SK-N-SH (cell line): Measurements from ENCODE around the gene C1QTNF8. TPM values are rescaled to one million over a fixed set of nuclear protein-coding genes. Genes with fewer than 3 reads are reported as not detected.

Source experiments
- CTCF ChIA-PET: fragments of 300-600, 350-600 bp; formaldehyde crosslinking; extraction: SDS; loops from one replicate; lab custom pipeline; 2021; lab: Yijun Ruan, JAX
- POLR2A ChIA-PET: fragments of 350-600 bp; sonication (Branson Sonifier 250); formaldehyde crosslinking; extraction: SDS; loops from one replicate; lab custom pipeline; 2020; ENCODE audit warnings: antibody characterized with exemption, inconsistent platforms; lab: Yijun Ruan, JAX
- DNase-seq: peaks from one replicate; pipeline ENCODE4 v3.0.0; 2012
- H2AFZ ChIP-seq: fragments of 200-600 bp; sonication (generic); 2 replicates; pipeline ENCODE4 v1.8.1; 2016; ENCODE audit warnings: antibody characterized with exemption, mild to moderate bottlenecking, low read depth
- H3F3A ChIP-seq: fragments of 200-600 bp; sonication (generic); replicated peaks from 2 replicates; pipeline ENCODE3; 2016; ENCODE audit warnings: antibody characterized with exemption, mild to moderate bottlenecking; ENCODE audit not compliant: insufficient read depth
- H3K27ac ChIP-seq, 2 experiments: fragments of 200-500 bp in 1 of 2; fragments of 200-600 bp in 1 of 2; sonication (Bioruptor generic) in 1 of 2; sonication (generic), shearing (Covaris generic) in 1 of 2; 2 replicates each; pipeline versions ENCODE4 v1.5.1 to v1.6.1; 2014 to 2016; ENCODE audit warnings: low read depth in 2 of 2, inconsistent platforms in 1 of 2, low read length in 1 of 2, mild to moderate bottlenecking in 1 of 2, mixed read lengths in 1 of 2
- H3K27me3 ChIP-seq: fragments of 200-600 bp; sonication (generic), shearing (Covaris generic); 2 replicates; pipeline ENCODE4 v1.6.1; 2016; ENCODE audit warnings: mixed run types; ENCODE audit not compliant: insufficient read depth
- H3K36me3 ChIP-seq, 2 experiments: fragments of 200-500 bp in 1 of 2; fragments of 200-600 bp in 1 of 2; sonication (Bioruptor generic) in 1 of 2; sonication (generic) in 1 of 2; replicated peaks in 1 of 2; 2 replicates each; pipeline versions ENCODE3 to v1.5.1; 2014 to 2016; ENCODE audit warnings: low read length in 1 of 2, mild to moderate bottlenecking in 1 of 2; ENCODE audit not compliant: insufficient read depth in 2 of 2, control insufficient read depth in 1 of 2
- H3K4me1 ChIP-seq, 2 experiments: fragments of 200-500 bp in 1 of 2; fragments of 200-600 bp in 1 of 2; sonication (Bioruptor generic) in 1 of 2; sonication (generic), shearing (Covaris generic) in 1 of 2; 2 replicates each; pipeline versions ENCODE4 v1.5.1 to v1.6.1; 2014 to 2016; ENCODE audit warnings: low read depth in 1 of 2, low read length in 1 of 2, mixed run types in 1 of 2; ENCODE audit not compliant: insufficient read depth in 2 of 2, control insufficient read depth in 1 of 2
- H3K4me2 ChIP-seq: fragments of 200-600 bp; sonication (generic), shearing (Covaris generic); 2 replicates; pipeline ENCODE4 v1.6.1; 2017; ENCODE audit warnings: mixed run types
- H3K4me3 ChIP-seq, 2 experiments: fragments of 200-500 bp in 1 of 2; fragments of 200-600 bp in 1 of 2; sonication (Bioruptor generic) in 1 of 2; sonication (generic), shearing (Covaris generic) in 1 of 2; 2 replicates each; pipeline versions ENCODE4 v1.5.1 to v1.8.1; 2014 to 2016; ENCODE audit warnings: low read depth in 2 of 2, inconsistent platforms in 1 of 2, low read length in 1 of 2, mild to moderate bottlenecking in 1 of 2, mixed read lengths in 1 of 2, moderate library complexity in 1 of 2
- H3K79me2 ChIP-seq: fragments of 200-600 bp; sonication (generic); 2 replicates; pipeline ENCODE4 v1.8.1; 2017; ENCODE audit warnings: mild to moderate bottlenecking; ENCODE audit not compliant: insufficient read depth
- H3K9ac ChIP-seq: fragments of 200-600 bp; sonication (generic); 2 replicates; pipeline ENCODE4 v1.6.1; 2017; ENCODE audit warnings: mixed run types
- H3K9me2 ChIP-seq: fragments of 200-600 bp; sonication (generic); 2 replicates; pipeline ENCODE4 v1.6.1; 2017; ENCODE audit warnings: mixed run types
- H3K9me3 ChIP-seq: fragments of 200-600 bp; sonication (generic); 2 replicates; pipeline ENCODE4 v1.6.1; 2017; ENCODE audit warnings: mixed run types, mild to moderate bottlenecking, moderate library complexity
- H4K20me1 ChIP-seq: fragments of 200-600 bp; sonication (generic); 2 replicates; pipeline ENCODE4 v1.6.1; 2017; ENCODE audit warnings: mild to moderate bottlenecking, mixed run types; ENCODE audit not compliant: insufficient read depth
- FOSL2 ChIP-seq: IDR thresholded peaks from 2 replicates; pipeline ENCODE4 v1.4.0; 2012; ENCODE audit warnings: low read depth, mild to moderate bottlenecking, moderate library complexity, borderline replicate concordance
- FOXJ3 ChIP-seq: sonication (generic); formaldehyde crosslinking; IDR thresholded peaks from 2 replicates; pipeline ENCODE4 v1.5.1; 2020; ENCODE audit warnings: mild to moderate bottlenecking, missing genetic modification reagents
- FOXM1 ChIP-seq: IDR thresholded peaks from 2 replicates; pipeline ENCODE4 v1.4.0; 2012; ENCODE audit warnings: low read depth, mild to moderate bottlenecking
- JUND ChIP-seq: IDR thresholded peaks from 2 replicates; pipeline ENCODE4 v1.4.0; 2012
- MXI1 ChIP-seq: IDR thresholded peaks from 2 replicates; pipeline ENCODE4 v1.6.1; 2012; ENCODE audit warnings: mild to moderate bottlenecking, low read depth, low read length, improper control_type of control experiment
- RCOR1 ChIP-seq: fragments of 150-350 bp; IDR thresholded peaks from 2 replicates; pipeline ENCODE4 v1.6.1; 2017; ENCODE audit warnings: antibody characterized with exemption, low read length
- SIN3A ChIP-seq: IDR thresholded peaks from 2 replicates; pipeline ENCODE4 v1.6.1; 2012; ENCODE audit warnings: low read depth, mild to moderate bottlenecking, low read length, moderate library complexity, borderline replicate concordance
- SMC3 ChIP-seq: IDR thresholded peaks from 2 replicates; pipeline ENCODE4 v1.6.1; 2012; ENCODE audit warnings: low read depth, low read length, improper control_type of control experiment
- TEAD4 ChIP-seq: IDR thresholded peaks from 2 replicates; pipeline ENCODE4 v1.4.0; 2012; ENCODE audit warnings: mild to moderate bottlenecking, borderline replicate concordance; ENCODE audit not compliant: insufficient read depth
- USF1 ChIP-seq: IDR thresholded peaks from 2 replicates; pipeline ENCODE4 v1.4.0; 2012; ENCODE audit warnings: low read depth, borderline replicate concordance
- WGBS: methylation state at CpG from one replicate; pipeline ENCODE4 v1.1.6; 2017; ENCODE audit warnings: low lambda C conversion rate; 5-methylcytosine and 5-hydroxymethylcytosine counted together
- polyA plus RNA-seq, 3 experiments: library from polyadenylated mRNA; depleted of rRNA; stranded (reverse); fragments of >200 nt; gene quantifications; 2 replicates each; pipeline ENCODE4 v1.2.3, GENCODE V29; 2012

The C1QTNF8 gene
- polyA plus RNA-seq, 1 of the 3 experiments (the other 2 are of a cell fraction): not detected

- H3K4me2 ChIP-seq: no peak overlapping the region
- DNase-seq: no peak
- no peaks in the 10 kb centered on the region for H3K9me3 ChIP-seq
- no peak for TF ChIP-seq RCOR1
- no peak for TF ChIP-seq MXI1
- TF ChIP-seq FOXM1: no peak
- TF ChIP-seq FOSL2: no peak
- H3K79me2 ChIP-seq: no peaks in the 10 kb centered on the region
- H3K27ac ChIP-seq: no peak overlapping the region
- ChIA-PET POLR2A (no interaction called here), CTCF (interaction anchor here (0.9 to 1.6 kb wide), 3 partner anchors 16 to 23 kb away, joined by 3 to 9 read pairs (median 4); no protein-coding TSS in a partner anchor)
- H3K27me3 ChIP-seq: peaks cover 63% of the 10 kb centered on the region
- 16% methylated on average over 17 of the region's 42 CpGs for WGBS
- H3K9ac ChIP-seq: no peak overlapping the region
- no peaks in the 10 kb centered on the region for H3K9me2 ChIP-seq
- peaks cover 8% of the 10 kb centered on the region; the same call in 1 of the 2 replicates for H4K20me1 ChIP-seq
- H3F3A ChIP-seq: peaks cover 4% of the 10 kb centered on the region
- H3K4me3 ChIP-seq: no peak overlapping the region
- no peaks in the 10 kb centered on the region for H3K36me3 ChIP-seq
- H3K4me1 ChIP-seq: no peaks in the 10 kb centered on the region
- no peak overlapping the region for H2AFZ ChIP-seq
Measured at GRCh38 chr16:1080801-1081733, 15.0 kb downstream of the C1QTNF8 start.

- Histone ChIP-seq H4K20me1 (peaks cover 8% of the 10 kb centered on the region; the same call in 1 of the 2 replicates), H3K27me3 (peaks cover 69% of the 10 kb centered on the region), H3K9me2 (no peaks in the 10 kb centered on the region), H3K4me3 (no peak overlapping the region), H3K4me2 (no peak overlapping the region), H3K9ac (no peak overlapping the region), H3F3A (peaks cover 4% of the 10 kb centered on the region), H3K36me3 (no peaks in the 10 kb centered on the region), H3K4me1 (no peaks in the 10 kb centered on the region), H2AFZ (no peak overlapping the region), H3K79me2 (no peaks in the 10 kb centered on the region), H3K9me3 (no peaks in the 10 kb centered on the region), H3K27ac (no peak overlapping the region)
- WGBS: 49% methylated on average over 33 of the region's 45 CpGs
- DNase-seq: no peak
- TF ChIP-seq TEAD4 (no peak), USF1 (no peak), SIN3A (no peak), SMC3 (no peak), FOXJ3 (CRISPR knock-in tag) (no peak), JUND (no peak), RCOR1 (no peak)
- CTCF ChIA-PET: interaction anchor here (0.6 to 1.6 kb wide), 3 partner anchors 16 to 24 kb away, joined by 3 to 9 read pairs (median 3); no protein-coding TSS in a partner anchor
- POLR2A ChIA-PET: no interaction called here
Measured at GRCh38 chr16:1079786-1080525, 16.1 kb downstream of the C1QTNF8 start.
